Measurements from ENCODE around the gene TM7SF2.
A peak's percentile ranks its signal among the peaks of the same experiment; 100 is the strongest.

TM7SF2 gene

DNA sequence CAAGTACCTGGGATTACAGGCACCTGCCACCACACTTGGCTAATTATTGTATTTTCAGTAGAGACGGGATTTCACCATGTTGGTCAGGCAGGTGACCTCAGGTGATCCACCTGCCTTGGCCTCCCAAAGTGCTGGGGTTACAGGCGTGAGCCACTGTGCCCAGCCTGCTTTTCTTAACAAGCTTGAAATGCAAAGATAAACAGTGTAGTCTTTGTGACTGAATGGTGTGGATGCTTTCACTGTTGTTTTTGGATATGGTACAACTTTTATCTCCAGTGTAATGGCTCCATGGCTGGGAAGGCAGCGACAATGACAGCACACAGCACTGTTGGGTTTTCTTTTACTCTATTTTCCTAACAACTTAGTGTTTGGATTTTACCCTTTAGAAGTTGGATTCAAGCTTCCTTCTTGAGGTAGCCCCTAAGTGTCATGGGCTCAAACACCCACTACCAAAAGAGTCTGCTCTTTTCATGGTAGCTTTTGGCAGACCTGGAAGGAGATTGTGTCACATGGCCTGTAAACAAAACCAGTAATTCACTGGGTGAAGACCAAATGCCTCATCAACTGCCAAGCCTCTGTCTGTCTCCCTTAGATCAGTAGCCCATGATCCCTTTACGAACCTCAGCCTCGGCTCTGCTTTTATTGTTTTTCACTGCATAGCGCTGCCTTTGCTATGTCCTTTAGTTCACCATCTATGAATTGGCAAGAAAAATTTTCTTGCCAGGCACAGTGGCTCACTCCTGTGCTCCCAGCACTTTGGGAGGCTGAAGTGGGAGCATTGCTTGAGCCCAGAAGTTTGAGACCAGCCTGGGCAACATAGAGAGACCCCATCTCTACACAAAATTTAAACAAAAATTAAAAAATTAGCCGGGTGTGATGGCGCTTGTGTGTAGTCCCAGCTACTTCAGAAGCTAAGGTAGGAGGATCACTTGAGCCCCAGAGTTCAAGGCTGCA is 9.3 kb upstream of the TM7SF2 start:
- H3K27ac Mint-ChIP-seq, result no peak overlapping the region
- no peak for DNase-seq
- peaks cover 6 to 29% of the 10 kb centered on the region in 2 donors for H3K36me3 Mint-ChIP-seq
- no peak overlapping the region for H3K4me3 Mint-ChIP-seq
- H3K4me1 Mint-ChIP-seq, result peaks cover 13 to 35% of the 10 kb centered on the region in 2 donors
- H3K9me3 Mint-ChIP-seq, result no peaks in the 10 kb centered on the region
- ATAC-seq (replicated peaks), result no peak
- H3K27me3 Mint-ChIP-seq, result no peaks in the 10 kb centered on the region

DNA sequence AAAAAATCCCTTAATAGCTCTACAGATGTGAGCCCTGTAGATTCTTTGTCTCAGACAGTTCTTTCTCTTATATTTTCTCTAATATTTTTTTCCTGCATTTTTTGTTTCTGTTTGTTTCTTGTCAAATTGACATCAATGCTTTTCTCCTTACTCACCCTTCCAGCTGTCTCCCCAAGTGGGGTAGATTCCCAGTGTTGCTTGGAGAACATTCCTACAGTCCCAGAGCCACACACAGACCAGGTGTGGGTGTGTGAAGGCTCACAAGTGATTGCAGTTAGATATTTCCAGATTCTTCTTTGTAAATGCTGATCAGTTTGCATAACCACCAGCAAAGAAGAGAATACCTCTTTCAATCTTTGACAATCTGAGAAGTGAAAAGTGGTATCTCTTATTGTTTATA is 8.2 kb upstream of the TM7SF2 start:
- DNase-seq (no peak), ATAC-seq (replicated peaks) (no peak)
- Mint-ChIP-seq H3K4me1 (peaks cover 12 to 30% of the 10 kb centered on the region in 2 donors), H3K36me3 (peaks cover 5 to 30% of the 10 kb centered on the region in 2 donors), H3K4me3 (no peak overlapping the region), H3K9me3 (no peaks in the 10 kb centered on the region), H3K27ac (no peak overlapping the region), H3K27me3 (no peaks in the 10 kb centered on the region)

DNA sequence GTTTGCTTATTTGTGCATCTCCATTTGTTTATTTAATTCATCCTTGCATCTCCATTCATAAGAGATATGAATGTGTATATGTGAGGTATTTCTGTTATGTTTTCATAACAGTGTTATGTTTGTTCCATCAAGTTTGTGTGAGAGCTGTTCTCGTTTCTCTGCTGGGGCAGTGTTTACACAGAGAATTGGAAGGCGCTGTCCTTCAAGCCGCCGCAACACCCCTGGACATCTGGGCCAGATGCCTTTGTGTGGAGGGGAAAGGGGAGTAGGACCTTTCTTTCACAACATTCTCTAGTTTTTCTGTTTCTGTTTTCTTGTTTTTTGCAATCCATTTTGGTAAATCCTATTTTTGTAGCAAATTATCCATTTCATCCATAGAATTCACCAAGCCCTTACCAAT is 7.0 kb upstream of the TM7SF2 start:
- H3K27ac Mint-ChIP-seq, result no peak overlapping the region

DNA sequence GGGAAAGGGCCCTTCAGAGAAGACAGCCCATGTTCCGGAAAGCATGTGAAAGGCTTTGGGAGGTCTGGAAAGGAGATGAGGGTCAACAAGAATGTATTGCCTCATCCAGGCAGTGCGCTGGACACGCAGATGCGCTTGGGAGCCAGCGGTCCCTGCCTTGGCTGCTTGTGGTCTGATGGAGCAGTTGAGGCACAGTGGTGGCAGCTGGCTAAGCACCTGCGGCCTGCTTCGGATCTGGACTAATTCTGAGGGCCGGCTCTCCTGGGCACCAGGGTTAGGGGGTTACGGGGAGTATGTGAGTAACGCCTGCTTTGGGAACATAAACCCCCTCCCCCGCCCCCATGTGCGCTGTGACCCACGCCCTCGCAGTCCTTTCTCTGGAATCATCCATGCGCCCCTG is 4.6 kb upstream of the TM7SF2 start:
- H3K4me1 Mint-ChIP-seq, result peaks cover 25 to 49% of the 10 kb centered on the region in 2 donors
- H3K27me3 Mint-ChIP-seq, result no peaks in the 10 kb centered on the region
- H3K4me3 Mint-ChIP-seq, result no peak overlapping the region
- no peak overlapping the region for H3K27ac Mint-ChIP-seq
- H3K36me3 Mint-ChIP-seq, result peaks cover 14 to 39% of the 10 kb centered on the region in 2 donors
- H3K9me3 Mint-ChIP-seq, result no peaks in the 10 kb centered on the region
- DNase-seq (no peak), ATAC-seq (replicated peaks) (no peak)

More for the DNA sequence above, 7.0 kb upstream of the TM7SF2 start:
- H3K9me3 Mint-ChIP-seq, result no peaks in the 10 kb centered on the region
- no peak for ATAC-seq (replicated peaks)
- H3K27me3 Mint-ChIP-seq, result no peaks in the 10 kb centered on the region
- peaks cover 8 to 25% of the 10 kb centered on the region in 2 donors for H3K4me1 Mint-ChIP-seq
- no peak overlapping the region for H3K4me3 Mint-ChIP-seq
- no peak for DNase-seq
- peaks cover 6 to 29% of the 10 kb centered on the region in 2 donors for H3K36me3 Mint-ChIP-seq

DNA sequence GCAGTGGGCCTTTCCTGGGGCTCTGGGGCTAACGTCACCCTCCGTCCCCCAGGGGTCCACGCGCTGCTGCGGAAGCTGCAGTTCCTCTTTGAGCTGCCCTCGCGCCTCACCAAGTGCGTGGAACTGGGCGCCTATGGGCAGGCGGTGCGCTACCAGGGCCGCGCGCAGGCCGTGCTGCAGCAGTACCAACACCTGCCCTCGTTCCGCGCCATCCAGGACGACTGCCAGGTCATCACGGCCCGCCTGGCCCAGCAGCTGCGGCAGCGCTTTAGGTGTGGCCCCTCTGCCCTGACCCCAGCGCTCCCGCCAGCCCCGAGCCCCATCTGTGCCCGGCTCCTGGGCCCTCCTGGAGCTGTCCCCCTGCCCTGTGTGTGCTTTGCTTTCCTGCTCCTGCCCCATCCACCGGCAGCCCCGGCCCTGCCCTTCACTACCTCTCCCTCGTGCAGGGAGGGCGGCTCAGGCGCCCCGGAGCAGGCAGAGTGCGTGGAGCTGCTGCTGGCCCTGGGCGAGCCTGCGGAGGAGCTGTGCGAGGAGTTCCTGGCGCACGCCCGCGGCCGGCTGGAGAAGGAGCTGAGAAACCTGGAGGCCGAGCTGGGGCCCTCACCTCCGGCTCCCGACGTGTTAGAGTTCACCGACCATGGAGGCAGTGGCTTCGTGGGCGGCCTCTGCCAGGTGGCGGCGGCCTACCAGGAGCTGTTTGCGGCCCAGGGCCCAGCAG is 3.8 kb upstream of the TM7SF2 start:
- Mint-ChIP-seq H3K9me3 (no peaks in the 10 kb centered on the region), H3K27ac (no peak overlapping the region), H3K4me3 (no peak overlapping the region), H3K27me3 (no peaks in the 10 kb centered on the region), H3K4me1 (peaks cover 29 to 56% of the 10 kb centered on the region in 2 donors), H3K36me3 (peaks cover 14 to 39% of the 10 kb centered on the region in 2 donors)
- ATAC-seq (replicated peaks) (no peak), DNase-seq (no peak)

DNA sequence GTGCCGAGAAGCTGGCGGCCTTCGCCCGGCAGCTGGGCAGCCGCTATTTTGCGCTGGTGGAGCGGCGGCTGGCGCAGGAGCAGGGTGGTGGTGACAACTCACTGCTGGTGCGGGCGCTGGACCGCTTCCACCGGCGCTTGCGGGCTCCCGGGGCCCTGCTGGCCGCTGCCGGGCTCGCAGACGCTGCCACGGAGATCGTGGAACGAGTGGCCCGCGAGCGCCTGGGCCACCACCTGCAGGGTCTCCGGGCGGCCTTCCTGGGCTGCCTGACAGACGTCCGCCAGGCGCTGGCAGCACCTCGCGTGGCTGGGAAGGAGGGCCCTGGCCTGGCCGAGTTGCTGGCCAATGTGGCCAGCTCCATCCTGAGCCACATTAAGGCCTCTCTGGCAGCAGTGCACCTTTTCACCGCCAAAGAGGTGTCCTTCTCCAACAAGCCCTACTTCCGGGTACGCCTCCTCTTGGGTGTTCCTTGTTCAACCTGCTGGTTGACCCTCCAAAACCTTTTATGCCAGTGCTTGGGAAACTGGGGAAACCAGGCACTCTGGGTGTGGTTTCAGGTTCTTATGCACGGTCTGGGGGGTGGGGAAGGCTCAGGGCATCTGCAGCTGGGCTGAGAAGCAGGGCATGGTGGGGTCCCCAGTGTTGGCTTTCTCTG is 3.1 kb upstream of the TM7SF2 start:
- Mint-ChIP-seq H3K27ac (no peak overlapping the region), H3K36me3 (peaks cover 12 to 39% of the 10 kb centered on the region in 2 donors)

DNA sequence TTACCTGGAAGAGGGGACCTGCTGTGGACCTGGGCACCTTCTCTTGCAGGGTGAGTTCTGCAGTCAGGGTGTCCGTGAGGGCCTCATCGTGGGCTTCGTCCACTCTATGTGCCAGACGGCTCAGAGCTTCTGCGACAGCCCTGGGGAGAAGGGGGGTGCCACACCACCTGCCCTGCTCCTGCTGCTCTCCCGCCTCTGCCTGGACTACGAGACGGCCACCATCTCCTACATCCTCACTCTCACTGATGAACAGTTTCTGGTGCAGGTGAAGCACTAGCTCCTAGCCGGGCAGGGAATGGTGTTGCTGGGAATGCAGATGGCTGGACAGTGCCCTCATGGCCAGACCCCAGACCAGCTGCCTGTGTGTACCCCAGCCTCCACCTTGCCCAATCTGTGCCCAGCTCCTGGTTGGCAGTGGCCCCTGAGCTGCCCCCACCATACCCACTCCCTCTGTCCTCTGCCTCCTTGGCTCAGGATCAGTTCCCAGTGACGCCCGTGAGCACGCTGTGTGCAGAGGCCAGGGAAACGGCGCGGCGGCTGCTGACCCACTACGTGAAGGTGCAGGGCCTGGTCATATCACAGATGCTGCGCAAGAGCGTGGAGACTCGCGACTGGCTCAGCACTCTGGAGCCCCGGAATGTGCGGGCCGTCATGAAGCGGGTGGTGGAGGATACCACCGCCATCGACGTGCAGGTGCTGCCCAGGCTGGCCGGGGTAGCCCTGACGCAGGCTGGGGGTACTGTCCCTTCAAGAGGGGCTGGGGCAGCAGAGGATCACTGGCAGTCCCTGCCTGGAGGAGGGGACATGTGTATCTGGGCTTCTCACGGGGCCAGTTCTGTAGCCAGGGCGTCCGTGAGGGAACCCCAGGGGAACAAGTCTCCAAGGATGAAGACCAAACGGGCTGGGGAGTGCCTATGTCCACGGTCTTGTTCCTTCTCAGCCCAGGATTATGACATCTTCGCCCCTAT is 2.2 kb upstream of the TM7SF2 start:
- ATAC-seq (replicated peaks), result no peak
- Mint-ChIP-seq H3K27ac (no peak overlapping the region), H3K4me3 (no peak overlapping the region), H3K27me3 (no peaks in the 10 kb centered on the region), H3K9me3 (no peaks in the 10 kb centered on the region), H3K4me1 (peaks cover 32 to 62% of the 10 kb centered on the region in 2 donors), H3K36me3 (peaks cover 16 to 39% of the 10 kb centered on the region in 2 donors)
- no peak for DNase-seq

More for the DNA sequence above, 3.1 kb upstream of the TM7SF2 start:
- H3K4me1 Mint-ChIP-seq, result peaks cover 33 to 57% of the 10 kb centered on the region in 2 donors
- no peak overlapping the region for H3K4me3 Mint-ChIP-seq
- ATAC-seq (replicated peaks) (no peak), DNase-seq (no peak)
- no peaks in the 10 kb centered on the region for H3K27me3 Mint-ChIP-seq
- H3K9me3 Mint-ChIP-seq, result no peaks in the 10 kb centered on the region

DNA sequence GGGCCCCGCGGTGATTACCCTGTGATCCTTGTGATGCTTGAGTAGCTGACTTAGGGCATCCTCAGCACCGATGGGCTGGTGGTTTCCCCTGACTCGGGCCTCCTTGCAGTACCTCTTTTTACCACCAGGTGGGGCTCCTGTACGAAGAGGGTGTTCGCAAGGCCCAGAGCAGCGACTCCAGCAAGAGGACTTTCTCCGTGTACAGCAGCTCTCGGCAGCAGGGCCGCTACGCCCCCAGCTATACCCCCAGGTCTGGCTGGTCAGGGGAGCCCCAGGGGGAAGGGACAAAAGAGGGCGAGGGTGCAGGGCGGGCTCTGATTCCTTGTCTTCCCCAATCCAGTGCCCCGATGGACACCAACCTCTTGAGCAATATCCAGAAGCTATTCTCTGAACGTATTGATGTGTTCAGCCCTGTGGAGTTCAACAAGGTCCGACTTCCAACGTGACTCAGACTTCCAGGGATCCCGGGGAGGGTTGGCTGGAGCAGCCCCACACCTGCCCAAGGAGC is 1.3 kb upstream of the TM7SF2 start:
- no peaks in the 10 kb centered on the region for H3K27me3 Mint-ChIP-seq
- no peak overlapping the region for H3K4me3 Mint-ChIP-seq
- no peak overlapping the region for H3K27ac Mint-ChIP-seq
- peaks cover 16 to 35% of the 10 kb centered on the region in 2 donors for H3K36me3 Mint-ChIP-seq
- peak; percentile 54 to 55 for ATAC-seq (replicated peaks)
- no peaks in the 10 kb centered on the region for H3K9me3 Mint-ChIP-seq
- peaks cover 33 to 64% of the 10 kb centered on the region in 2 donors for H3K4me1 Mint-ChIP-seq
- peak; percentile 88 for DNase-seq

DNA sequence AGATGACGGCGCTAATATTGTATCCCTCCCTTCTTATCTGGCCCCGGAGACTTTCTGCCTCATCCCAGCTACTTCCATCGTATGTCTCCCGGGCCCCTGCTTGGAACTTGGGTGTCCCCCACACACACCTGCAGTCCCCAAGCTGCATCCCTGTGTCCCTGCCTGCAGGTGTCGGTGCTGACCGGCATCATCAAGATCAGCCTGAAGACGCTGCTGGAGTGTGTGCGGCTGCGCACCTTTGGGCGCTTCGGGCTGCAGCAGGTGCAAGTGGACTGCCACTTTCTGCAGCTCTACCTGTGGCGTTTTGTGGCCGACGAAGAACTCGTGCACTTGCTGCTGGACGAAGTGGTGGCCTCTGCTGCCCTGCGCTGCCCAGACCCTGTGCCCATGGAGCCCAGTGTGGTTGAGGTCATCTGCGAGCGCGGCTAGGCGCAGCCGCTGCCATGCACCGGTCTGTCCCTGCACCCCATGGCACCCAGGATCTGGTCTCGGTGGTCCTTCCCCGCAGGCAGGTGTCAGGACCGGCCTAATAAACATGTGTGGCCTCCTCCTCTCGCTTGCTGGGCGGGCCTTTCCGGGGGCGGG is 421 bp upstream of the TM7SF2 start:
- Mint-ChIP-seq H3K4me1 (peaks cover 37 to 64% of the 10 kb centered on the region in 2 donors), H3K4me3 (peak overlapping the region; percentile 97 to 99), H3K9me3 (no peaks in the 10 kb centered on the region), H3K27me3 (no peaks in the 10 kb centered on the region), H3K36me3 (peaks cover 21 to 34% of the 10 kb centered on the region in 2 donors), H3K27ac (peak overlapping the region; percentile 97)
- ATAC-seq (replicated peaks), result no peak
- DNase-seq, result no peak

DNA sequence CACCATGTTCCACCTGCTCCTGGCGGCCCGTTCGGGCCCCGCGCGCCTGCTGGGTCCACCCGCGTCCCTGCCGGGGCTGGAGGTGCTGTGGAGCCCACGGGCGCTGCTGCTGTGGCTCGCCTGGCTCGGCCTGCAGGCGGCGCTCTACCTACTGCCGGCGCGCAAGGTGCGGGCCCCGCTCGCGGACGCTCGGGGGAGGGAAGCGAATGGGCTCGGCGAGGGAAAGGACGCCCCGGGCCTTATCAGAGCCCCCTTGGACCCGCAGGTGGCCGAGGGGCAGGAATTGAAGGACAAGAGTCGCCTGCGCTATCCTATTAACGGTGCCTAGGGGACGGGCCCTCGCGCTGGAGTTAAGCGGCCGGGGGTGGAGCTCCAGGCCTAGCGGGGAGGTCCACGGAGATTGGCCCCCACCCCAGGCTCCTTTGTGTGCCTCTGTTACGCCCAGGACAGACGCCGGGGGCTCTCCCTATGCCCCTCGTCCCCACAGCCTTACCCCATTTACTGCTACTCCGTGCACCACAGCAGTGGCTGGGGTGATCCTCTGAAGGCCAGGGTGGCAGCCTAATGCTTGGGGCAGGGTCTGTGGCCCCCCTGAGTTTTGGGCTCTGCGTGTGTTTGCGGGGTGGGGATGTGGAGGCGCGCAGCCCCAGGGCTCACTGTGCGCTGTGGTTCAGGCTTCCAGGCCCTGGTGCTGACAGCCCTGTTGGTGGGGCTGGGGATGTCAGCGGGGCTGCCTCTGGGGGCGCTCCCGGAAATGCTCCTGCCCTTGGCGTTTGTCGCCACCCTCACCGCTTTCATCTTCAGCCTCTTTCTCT is 1.1 kb downstream of the TM7SF2 start:
- DNase-seq (peak; percentile 66), ATAC-seq (replicated peaks) (peak; percentile 53 to 63)
- no peaks in the 10 kb centered on the region for H3K9me3 Mint-ChIP-seq
- peaks cover 35 to 70% of the 10 kb centered on the region in 2 donors for H3K4me1 Mint-ChIP-seq
- H3K27ac Mint-ChIP-seq, result peak overlapping the region; percentile 68
- H3K4me3 Mint-ChIP-seq, result peak overlapping the region; percentile 97 to 99
- peaks cover 25 to 32% of the 10 kb centered on the region in 2 donors for H3K36me3 Mint-ChIP-seq
- H3K27me3 Mint-ChIP-seq, result no peaks in the 10 kb centered on the region

DNA sequence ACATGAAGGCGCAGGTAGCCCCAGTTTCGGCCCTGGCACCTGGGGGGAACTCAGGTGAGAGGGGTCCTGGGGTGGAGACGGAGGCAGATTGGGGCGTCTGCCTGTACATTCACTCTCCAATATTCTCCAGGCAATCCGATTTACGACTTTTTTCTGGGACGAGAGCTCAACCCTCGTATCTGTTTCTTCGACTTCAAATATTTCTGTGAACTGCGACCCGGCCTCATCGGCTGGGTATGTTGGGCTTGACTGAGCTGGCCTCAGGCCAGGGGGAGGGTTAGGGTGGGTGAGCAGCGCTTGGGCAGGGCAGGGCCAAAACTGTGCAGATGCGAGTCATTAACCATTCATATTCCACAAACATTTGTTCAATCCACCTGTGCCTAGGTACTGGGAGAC is 1.7 kb downstream of the TM7SF2 start:
- Mint-ChIP-seq H3K4me3 (peak overlapping the region; percentile 97 to 99), H3K9me3 (no peaks in the 10 kb centered on the region), H3K36me3 (peaks cover 29 to 38% of the 10 kb centered on the region in 2 donors), H3K27me3 (no peaks in the 10 kb centered on the region), H3K4me1 (peaks cover 38 to 76% of the 10 kb centered on the region in 2 donors), H3K27ac (peak overlapping the region; percentile 68)
- ATAC-seq (replicated peaks) (no peak), DNase-seq (no peak)

DNA sequence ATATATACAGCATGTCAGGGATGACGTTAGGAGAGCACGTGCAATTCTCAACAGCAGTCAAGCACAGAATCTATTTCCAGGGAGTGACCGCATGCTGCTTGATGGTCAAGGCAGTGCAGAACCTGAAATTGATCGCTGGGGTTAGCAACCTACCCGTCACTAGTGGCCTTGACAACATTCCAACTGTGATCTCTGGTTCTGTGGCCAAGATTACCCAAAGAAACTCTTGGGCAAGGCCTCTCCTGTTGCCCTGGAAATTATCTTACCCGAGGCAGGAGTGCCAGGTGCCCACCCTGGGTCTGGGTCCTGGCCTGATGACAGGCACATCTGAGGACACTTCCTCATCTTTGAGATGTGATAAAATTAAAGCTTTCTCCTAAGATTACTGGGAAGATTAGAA is 2.2 kb downstream of the TM7SF2 start:
- H3K27me3 Mint-ChIP-seq, result no peaks in the 10 kb centered on the region
- no peaks in the 10 kb centered on the region for H3K9me3 Mint-ChIP-seq
- no peak for DNase-seq
- H3K4me3 Mint-ChIP-seq, result no peak overlapping the region
- H3K36me3 Mint-ChIP-seq, result peaks cover 33 to 42% of the 10 kb centered on the region in 2 donors
- no peak overlapping the region for H3K27ac Mint-ChIP-seq
- peaks cover 43 to 81% of the 10 kb centered on the region in 2 donors for H3K4me1 Mint-ChIP-seq
- ATAC-seq (replicated peaks), result no peak
